Activated CD4-positive, CD25-positive, alpha-beta regulatory T cell treated with anti-CD3 and anti-CD28 coated beads, Interleukin-2, amount 50 U/mL, for 24 hours (primary cell): Measurements from ENCODE around the gene PCGF3.
"Not testable (repeated sequence)": the region's sequence is repeated elsewhere in the genome, so short reads cannot be mapped to it uniquely, and the experiment has no call there.

ENCODE experiments used
- ATAC-seq, 2 donors: fragments of 150-1000 bp; cut with Tn5 transposase; one replicate each; pipeline ENCODE4 v1.10.0; 2021; ENCODE audit warnings: mild to moderate bottlenecking in 1 of 2, moderate library complexity in 1 of 2

The PCGF3 gene

DNA sequence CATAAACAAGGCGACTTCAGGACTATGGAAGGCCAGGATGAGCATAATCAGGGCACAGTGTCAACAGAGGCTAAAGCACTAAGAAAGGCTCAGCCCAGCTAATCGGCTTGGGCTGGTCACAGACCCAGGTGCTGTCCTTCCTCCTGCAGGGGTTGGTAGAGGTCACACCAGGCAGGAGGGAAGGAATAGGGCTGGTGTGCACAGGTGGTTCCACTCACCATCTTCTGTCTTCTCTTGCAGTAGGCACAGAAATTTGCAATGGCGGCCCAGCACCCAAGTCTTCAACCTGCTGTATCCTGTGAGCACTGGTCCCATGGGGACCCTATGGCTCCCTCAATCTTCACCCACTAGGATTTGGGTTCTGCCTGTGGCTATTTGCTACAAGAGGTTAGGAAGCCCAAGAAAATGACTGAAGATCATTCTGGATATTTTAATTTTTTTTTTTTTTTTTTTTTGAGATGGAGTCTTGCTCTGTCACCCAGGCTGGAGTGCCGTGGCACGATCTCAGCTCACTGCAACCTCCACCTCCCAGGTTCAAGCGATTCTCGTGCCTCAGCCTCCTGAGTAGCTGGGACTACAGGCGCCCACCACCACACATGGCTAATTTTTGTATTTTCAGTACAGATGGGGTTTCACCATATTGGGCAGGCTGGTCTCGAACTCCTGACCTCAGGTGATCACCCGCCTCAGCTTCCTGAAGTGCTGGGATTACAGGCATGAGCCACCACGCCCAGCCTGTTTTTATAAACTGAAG lies 35.6 kb upstream of the PCGF3 start:
- ATAC-seq = not testable (repeated sequence)

DNA sequence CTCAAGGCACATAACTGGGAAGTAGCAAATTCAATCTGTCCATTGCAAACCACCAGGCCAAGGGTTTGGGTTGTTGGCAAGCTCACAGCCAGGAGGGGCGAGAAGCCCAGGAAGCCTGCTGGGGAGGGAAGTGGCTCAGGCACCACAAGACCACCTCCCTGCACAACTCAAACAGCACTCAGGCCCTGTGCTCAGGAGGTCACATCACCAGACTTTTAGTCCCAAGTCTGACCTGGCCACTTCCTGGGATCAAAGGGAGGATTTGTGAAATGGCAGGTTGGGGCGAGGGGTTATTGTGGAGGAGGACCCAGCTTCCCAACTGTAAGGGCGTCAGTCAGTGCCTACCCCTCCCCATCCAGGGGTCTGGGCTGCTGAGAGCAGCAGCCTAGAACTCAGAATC lies 33.9 kb upstream of the PCGF3 start:
- ATAC-seq = no peak

DNA sequence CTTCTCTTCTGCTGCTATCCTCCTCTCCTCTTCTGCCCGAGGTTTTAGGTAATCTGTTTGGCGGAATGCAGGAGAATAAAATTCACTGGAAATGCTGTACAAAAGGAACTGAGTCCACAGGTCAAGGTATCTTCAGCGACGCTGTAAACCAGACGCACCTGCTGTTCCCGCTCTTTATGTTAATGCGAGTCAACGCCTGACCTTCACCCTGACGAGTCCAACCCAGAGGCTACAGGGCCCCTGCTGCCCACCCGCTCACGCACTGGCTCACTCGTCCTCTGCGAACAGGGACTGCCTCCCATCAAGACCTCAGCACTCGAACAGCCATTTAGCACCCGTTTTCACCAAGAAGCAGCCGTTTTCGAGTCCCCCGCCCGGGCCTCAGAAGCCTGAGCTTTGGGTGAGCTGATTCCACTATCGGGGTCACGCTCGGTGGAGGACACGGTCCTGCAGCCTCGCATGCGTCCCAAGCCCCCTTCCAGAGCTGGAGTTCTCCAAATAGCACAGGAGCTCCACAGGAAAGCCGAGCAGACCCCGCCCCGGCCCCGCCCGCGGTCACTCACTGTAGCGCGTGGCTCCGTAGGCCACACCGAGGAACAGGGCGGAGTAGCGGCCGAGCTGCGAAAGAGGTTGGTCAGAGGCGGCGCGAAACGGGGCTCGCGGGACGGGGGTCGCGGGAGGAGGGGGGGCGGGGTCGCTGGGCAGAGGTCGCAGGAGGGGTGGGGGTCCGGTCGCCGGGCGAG lies 32.1 kb upstream of the PCGF3 start:
- ATAC-seq = no peak

DNA sequence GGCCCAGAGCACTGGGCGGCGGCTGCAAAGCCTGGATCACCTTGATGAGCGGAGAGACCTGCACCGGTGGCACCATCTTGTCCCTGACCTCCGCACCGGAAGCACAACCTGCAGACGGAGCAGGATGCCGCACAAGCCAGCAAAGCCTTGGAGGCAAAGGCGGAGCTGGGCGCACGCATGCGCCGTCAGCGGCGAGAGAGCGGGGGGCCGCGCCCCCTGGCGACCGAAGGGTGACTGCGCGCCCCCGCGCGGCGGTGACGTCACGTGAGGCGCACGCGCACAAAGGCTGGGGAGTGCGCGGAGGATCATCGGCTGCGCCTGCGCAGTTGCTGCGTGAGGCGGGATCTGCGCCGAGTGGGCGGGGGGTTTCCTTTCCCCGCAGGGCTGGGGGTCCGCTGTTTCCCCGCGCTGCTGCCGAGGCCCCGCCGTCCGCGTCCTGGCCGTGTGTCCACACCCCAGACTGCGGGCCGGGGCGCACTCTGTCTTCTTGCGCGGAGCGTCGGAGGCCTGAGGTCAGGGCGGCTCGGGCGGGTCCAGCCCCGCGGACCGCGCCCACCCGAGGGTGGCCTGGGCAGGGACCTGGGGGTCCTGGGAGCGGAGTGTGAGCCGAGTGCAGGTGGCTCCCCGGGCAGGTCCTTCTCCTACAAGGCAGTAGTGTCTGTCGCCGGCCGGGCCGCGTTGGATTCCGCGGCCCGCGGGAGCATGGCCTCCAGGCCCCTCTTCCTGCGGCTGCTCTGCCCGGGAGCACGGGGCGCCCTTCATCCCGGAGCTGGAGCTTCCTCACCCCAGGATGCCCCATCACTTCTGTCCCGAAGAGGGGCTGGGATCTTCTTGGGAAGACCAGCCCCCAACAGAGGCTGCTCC lies 31.2 kb upstream of the PCGF3 start, which contains the start of the genes ATP5ME and MYL5:
Gene ATP5ME, minus strand, starts transcription at position 105 of the 864 bp plus-strand sequence. Its CDS starts 29 bp downstream, at position 76.
Gene MYL5, plus strand, starts transcription at position 371 of the 864 bp plus-strand sequence. CDS start 3,485 bp downstream, outside the sequence.
- peak; percentile 95 for ATAC-seq

DNA sequence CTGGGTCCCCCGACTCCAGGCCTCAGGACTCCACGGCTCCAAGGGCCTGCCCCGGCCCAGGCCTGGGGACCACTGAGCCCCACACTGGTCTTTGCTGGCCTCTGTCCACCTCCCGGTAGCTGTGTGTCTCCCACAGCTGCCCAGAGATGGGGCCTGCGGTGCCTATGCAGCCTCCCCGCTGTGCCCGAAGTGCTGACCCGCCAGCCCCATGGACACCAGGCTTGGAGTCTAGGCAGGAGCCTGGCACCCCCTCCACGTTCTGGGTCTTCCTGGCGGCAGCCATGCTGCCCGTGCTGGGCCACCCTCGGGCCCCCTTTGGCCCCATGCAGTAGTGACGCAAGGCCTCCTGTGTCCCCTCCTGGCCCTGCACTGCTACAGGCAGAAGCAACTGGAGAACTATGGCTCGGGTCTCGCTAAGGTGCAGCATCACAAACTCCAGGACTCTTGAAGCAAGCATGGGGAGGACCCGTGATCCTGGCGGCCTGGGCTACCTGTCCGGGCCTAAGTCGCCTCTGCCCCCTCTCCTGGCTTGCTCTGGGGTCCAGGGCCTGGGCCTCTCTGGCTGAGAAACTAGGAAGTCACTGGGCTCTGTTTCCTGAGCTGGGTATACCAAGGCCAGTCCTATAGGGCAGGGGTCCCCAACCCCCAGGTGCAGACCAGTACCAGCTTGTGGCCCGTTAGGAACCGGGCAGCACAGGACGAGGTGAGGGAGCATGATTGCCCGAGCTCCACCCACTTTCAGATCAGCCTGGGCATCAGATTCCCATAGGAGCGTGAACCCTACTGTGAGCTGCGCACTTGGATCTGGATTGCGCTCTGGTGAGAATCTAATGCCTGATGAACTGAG lies 30.4 kb upstream of the PCGF3 start:
- peak in 1 of 2 donors; percentile 1 for ATAC-seq

DNA sequence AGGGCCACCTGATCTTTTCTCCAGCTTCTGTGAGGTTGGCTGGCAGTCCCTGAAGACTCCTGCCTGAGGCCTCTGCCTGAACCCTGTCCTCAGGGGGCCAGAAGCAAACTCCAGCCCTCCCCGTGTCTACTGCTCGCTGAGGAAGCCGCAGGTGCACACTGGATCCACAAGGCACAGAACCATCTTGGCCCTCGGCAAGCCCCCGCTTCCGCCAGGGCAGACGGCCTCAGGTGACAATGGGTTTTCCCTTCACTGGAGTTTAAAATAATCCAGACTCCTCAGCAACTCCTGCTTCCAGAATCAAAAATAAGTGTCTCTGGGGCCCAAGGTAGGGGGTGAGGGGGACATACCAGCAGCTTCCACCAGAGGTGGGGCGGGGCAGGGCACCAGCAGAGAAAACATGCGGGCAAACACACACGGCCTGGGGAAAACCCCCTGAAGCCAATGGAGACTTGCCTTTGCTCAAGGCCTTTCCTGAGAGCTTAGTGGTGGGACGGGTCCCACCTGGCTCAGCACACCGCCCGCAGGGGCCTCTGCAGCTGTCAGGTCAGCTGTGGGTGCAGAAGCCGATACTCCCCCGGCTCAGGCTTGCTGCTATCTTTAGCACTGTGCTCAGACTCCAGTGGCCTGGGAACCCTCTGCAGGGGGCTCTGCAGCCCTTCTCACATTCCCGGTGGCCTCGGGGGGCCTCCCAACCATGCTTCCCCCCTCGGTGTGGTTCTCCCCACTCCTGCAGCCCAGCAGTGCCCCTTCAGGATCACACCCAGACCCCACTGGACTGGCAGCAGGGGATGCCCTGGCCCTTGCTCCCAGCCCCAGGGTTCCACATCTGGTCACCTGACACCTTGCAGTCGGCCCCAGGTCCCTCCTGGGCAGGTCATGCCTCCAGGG lies 29.4 kb upstream of the PCGF3 start:
- no peak for ATAC-seq

DNA sequence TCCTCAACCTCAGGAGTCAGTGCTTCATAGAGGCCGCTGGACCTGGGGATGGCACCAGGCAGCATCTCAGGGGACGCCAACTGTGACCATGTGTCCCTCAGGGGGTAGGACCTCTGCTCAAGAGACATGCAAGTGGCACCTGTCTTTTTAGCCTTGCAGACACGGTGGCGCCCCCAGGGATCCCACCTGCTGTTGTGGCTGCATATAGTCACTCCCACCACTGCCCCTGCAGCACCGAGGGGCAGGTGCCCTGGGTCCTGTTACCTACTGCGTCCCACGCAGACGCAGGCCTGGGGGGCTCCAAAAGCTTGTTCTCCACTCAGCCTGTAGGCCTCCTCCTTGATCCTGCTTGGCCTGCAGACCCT lies 28.8 kb upstream of the PCGF3 start:
- ATAC-seq = no peak

DNA sequence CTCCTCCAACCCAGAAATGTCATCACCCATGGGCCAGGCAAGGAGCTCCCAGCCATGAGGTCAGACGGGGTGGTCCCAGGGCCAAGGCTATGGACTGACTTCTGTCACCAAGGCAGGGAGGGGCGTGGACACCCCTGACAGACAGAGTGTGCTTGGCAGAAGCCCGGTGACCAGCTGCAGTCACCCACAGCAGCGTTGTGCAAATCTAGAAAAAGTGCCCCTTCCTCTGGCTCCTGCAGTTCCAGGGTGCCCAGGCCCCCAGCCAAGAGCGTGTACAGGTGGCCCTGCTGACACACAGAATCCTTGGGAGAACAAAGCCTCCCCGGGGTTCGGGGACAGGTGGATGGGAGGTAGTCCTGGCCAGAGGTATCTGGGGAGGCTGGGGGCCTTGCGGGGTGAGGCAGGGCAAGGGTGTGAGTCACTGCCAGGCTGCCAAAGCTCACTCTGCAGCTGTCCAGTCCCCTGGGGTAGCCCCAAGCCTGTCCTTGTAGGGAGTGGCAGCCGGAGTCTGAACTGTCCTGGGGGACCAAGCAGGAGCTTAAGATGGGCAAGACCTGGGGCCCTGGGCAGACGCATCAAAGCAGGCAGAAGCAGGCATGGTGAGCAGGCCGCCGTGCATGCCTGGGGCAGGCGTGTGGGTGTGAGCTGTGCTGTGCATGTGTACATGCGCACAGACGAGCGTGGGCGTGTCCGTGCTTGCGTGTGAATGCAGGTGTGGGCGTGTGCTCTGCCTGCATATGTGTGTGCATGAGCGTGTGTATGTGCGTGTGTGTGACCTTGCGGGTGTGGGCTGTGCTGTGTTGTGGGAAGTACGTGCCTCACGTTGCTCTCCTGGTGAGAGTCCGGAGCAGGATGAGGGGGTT lies 28.0 kb upstream of the PCGF3 start:
- no peak for ATAC-seq

DNA sequence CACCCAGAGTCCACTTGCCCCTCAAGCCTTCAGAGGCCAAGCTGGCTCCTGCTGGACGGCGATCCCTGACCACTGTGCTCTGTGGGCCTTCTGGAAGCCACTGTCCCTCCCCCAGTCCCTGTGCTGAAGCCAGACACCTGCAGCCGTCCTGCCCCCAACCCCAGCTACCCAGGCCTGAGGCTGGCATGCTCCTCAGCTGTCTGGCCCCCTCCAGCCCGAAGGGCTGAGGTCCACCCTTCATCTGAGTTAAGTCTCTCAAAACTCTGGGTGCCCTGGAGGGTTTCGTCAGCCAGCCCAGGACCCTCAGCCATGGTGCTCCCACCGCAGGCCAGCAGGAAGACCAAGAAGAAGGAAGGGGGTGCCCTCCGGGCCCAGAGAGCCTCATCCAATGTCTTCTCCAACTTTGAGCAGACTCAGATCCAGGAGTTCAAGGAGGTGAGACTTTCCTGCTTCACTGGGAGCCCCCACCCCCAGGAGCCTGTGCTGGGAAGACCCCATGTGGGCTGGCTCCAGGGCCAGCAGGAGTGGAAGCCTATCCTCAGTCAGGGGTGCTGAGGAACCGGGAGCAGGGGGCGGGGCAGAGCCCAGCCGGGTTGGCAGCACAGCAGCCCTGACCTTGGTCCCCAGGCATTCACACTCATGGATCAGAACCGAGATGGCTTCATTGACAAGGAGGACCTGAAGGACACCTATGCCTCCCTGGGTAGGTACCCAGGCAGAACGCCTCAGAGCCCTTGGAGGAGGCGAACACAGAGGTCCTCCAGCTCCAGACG lies 27.1 kb upstream of the PCGF3 start:
- no peak for ATAC-seq

DNA sequence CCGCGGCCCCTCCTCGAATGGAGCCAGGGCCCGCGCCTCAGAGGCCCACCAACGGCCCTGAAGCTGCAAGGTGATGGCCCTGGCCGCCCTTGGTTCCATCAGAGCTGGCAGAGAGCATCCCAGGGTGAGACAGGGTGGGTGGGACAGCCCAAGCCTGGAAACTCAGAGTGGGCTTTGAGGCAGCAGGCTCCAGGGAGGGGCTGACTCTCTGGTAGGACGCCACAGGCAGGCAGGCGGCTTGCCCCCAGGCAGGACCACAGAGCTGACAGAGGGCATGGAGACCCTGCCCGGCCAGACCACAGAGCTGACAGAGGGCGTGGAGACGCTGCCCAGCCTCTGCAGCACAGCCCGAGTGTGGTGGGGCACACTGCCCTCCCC lies 26.5 kb upstream of the PCGF3 start:
- ATAC-seq = no peak

DNA sequence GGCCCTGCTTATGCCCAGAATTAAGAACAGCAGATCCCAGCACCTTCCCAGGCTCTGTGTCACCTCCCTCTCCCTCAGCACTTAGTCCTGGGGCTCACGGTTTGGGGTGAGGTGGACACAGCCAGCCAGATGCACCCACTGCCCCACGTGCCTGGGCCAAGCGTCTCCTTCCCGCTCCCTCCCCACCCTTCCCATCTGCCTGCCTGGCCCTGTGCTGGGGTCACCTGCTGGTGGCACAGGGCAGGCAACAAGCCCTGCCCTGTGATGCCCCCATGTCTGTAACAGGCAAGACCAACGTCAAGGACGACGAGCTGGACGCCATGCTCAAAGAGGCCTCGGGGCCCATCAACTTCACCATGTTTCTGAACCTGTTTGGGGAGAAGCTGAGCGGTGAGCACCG lies 26.0 kb upstream of the PCGF3 start:
- no peak for ATAC-seq

DNA sequence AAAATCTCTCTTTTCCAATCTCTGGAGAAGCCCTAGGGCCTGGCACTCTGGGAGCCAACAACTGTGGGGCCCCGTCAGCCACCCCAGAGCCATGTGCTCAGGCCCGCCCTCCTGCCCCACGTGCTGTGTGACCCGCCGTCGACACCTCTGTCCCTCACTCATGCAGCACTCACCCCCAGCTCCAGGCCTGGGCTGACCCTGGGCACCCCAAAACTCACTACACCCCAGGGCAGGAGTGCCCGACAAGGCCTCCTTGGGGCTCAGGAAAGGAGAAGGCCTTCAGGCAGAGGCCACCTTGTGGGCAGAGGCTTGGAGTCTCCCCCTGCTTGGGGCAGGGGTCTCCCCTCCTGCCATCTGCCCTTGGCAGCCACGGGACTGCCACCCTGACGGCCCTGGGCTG lies 25.5 kb upstream of the PCGF3 start:
- no peak for ATAC-seq

DNA sequence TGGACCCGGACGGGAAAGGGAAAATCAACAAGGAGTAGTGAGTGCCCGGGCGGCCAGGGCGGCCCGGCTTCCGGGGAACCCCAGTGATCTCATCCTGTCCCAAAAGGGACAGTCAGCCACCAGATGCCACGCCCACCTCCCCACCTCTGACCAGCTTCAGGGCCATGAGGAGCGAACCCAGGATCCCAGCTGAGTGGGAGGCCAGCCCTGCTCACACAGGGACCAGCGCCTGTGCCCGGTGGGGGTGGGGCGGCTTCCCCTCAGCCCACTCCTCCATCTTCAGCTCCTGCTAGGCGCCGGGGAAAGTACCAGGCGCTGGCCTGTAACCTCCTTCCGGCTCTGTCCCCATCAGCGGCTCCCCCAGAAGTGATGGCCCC lies 25.1 kb upstream of the PCGF3 start:
- peak in 1 of 2 donors; percentile 8 for ATAC-seq

DNA sequence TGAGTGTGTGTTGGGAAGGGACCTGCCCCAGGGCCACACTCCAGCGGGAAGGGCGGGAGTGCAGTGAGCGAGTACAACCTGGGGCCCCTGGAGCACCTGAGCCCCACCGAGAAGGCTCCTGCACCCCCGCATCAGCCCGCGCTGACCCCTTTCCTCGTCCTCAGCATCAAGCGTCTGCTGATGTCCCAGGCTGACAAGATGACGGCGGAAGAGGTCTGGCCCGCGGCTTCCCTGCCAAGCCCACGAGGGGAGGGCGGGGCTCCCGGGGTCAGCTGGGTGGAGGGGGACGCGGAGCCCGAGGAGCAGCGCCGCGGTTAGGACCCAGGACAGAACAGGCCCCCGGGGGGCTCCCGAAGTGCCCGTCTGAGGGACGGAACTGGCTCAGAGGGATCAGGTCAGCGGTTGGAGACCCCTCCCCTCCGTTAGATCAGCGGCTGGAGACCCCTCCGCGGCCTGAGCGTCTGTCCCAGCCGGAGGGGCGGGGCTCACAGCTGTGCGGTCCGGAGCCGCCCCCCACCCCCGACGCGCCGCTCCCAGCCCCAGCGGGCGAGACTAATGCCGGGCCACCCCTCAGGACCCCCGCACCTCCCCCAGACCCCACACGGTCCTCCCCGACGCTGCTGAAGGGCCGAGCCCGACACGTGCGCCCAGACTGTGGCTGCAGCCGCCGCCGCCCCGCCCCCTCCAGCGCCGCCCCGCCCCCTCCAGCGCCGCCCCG lies 24.5 kb upstream of the PCGF3 start:
- ATAC-seq = peak; percentile 54 to 57

DNA sequence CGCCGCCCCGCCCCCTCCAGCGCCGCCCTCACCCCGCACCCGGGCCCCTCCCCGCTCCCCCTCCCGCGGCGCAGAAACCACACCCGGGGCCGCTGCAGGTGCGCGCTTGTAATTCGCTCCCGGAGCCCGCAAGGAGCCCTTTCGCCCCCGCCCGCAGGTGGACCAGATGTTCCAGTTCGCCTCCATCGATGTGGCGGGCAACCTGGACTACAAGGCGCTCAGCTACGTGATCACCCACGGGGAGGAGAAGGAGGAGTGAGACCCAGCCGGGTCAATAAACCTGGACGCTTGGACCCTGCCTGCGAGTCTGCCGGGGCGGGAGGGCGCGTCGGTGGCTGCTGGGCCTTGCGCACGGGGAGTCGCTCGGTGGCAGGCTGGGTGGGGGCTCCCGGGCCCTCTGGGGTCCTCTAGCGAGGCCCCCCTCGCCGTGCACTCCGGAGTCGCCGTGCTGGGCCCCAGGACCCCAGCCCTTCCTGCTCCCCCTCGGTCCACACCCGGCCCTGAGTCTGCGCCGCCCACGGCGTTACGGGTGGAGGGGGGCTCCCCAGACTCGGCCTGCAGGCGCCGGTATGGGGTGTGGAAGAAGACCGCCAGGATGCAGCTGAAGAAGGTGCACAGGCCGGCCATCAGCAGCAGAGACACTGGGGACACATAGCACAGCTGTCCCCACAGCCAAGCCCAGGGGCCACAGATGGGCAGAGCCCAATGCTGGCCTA lies 23.7 kb upstream of the PCGF3 start:
- ATAC-seq = no peak

DNA sequence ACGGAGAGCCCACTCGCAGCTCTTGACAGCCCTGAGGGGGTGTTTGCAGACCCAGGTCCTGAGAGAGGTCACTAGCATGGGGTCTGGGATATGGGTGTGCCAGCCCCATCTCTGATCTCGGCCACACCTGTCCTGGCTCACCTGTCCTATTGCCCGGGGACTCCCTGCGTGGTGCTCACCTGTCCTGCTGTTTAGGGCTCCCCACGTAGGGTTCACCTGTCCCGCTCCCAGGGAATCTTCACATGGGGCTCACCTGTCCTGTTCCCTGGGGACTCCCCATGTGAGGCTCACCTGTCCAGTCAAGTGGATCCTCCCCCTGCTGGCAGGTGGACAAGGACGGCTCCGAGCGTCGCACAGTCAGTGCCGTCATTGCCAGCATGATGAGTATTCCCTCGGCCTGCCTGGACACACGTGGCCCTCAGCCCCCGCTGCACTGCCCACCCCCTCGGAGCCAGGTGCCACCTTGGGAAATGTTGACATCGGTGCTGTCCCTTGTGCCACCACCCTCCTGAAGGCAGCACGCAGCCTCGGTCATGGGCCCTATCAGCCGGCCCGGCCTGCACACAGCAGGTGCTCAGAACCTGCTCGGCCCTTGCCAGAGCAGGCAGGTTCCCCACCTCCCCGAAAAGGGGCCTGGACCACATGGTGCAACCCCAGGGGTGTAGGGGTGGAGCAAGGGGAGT lies 23.0 kb upstream of the PCGF3 start:
- ATAC-seq = no peak

DNA sequence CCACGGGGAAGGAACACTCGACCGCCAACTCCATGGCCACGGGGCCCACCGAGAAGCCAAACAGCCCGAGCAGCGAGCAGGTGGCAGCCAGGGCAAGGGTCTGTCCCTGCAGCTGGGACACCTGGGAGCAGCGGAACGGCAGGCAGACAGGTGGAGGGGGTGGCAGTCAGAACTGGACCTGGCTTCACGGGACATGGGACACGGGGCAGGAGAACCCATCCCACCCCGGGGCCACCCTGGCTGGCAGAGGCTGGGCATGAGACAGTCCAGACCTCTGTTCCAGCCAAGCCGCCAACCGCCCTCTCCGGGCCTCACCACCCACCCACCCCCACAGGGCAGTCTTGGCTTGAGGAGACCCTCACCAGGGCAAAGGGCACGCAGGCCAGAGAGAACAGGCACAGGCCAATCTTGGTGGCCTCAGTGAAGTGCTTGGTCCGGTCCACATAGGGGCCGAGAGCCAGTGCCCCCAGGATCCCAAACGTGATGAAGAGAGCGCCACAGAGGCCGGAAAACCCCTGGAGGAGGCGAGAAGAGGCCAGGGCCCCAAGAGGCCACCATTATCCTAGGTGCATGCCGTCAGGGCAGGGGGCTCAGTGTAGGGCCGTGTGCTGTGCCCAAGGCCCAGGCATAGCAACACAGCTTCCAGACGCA lies 22.3 kb upstream of the PCGF3 start:
- ATAC-seq = no peak
